Panc1 (cell line): ENCODE measurements around the gene VCP. TPM values are rescaled to one million over a fixed set of nuclear protein-coding genes. Genes with fewer than 3 reads are reported as not detected.

ENCODE experiments used
- ATAC-seq: fragments of 200-7000 bp; cut with Tn5 transposase; 2 replicates; pipeline ENCODE4 v1.9.1; 2020; ENCODE audit warnings: mild to moderate bottlenecking, moderate library complexity
- BruUV-seq: library from RNA; stranded (reverse); fragments of 400-500 nt; replicated peaks from 2 replicates; lab custom pipeline; 2021; lab: Mats Ljungman, UMichigan
- CTCF ChIA-PET: fragments of 300-600 bp; sonication (Branson Sonifier 250); formaldehyde crosslinking; loops from one replicate; lab custom pipeline; 2022; ENCODE audit warnings: antibody characterized with exemption; lab: Charles Lee
- POLR2A ChIA-PET: fragments of 300-600 bp; sonication (Branson Sonifier 250); formaldehyde crosslinking; loops from one replicate; lab custom pipeline; 2022; ENCODE audit warnings: antibody characterized with exemption; lab: Charles Lee
- DNase-seq: peaks from one replicate; pipeline ENCODE4 v3.0.0-alpha.2; 2010; ENCODE audit warnings: low read depth, low spot score
- H3K27ac ChIP-seq: 2 replicates; pipeline ENCODE4 v1.5.1; 2011; ENCODE audit warnings: mild to moderate bottlenecking, low read length, inconsistent platforms
- H3K27me3 ChIP-seq: fragments of 200-500 bp; sonication (Bioruptor generic); 2 replicates; pipeline ENCODE4 v1.6.0; 2014; ENCODE audit warnings: low read length, inconsistent platforms; ENCODE audit not compliant: control insufficient read depth, insufficient read depth
- H3K36me3 ChIP-seq: fragments of 200-500 bp; sonication (Bioruptor generic); 2 replicates; pipeline ENCODE4 v1.5.1; 2014; ENCODE audit warnings: inconsistent platforms, mild to moderate bottlenecking, low read length, moderate library complexity; ENCODE audit not compliant: control insufficient read depth, insufficient read depth
- H3K4me1 ChIP-seq: 2 replicates; pipeline ENCODE4 v1.5.1; 2011; ENCODE audit warnings: inconsistent platforms, mild to moderate bottlenecking, low read length, moderate library complexity; ENCODE audit not compliant: control insufficient read depth, insufficient read depth
- H3K4me3 ChIP-seq, 2 experiments: 2 replicates each; pipeline ENCODE4 v1.5.1; 2011 to 2012; ENCODE audit warnings: low read depth in 2 of 2, low read length in 2 of 2, mild to moderate bottlenecking in 2 of 2, inconsistent platforms in 1 of 2, moderate library complexity in 1 of 2
- H3K9me3 ChIP-seq: fragments of 200-500 bp; sonication (Bioruptor generic); 2 replicates; pipeline ENCODE4 v1.5.1; 2014; ENCODE audit warnings: low read depth, mild to moderate bottlenecking, inconsistent platforms, low read length, moderate library complexity; ENCODE audit not compliant: control insufficient read depth, insufficient read depth
- POLR2AphosphoS5 ChIP-seq: IDR thresholded peaks from 2 replicates; pipeline ENCODE4 v1.6.1; 2012; ENCODE audit warnings: mild to moderate bottlenecking, low read depth, low read length, moderate library complexity
- SIN3A ChIP-seq: IDR thresholded peaks from 2 replicates; pipeline ENCODE4 v1.6.1; 2012; ENCODE audit warnings: low read depth, mild to moderate bottlenecking, low read length, moderate library complexity, borderline replicate concordance; ENCODE audit not compliant: insufficient read depth
- TCF7L2 ChIP-seq: IDR thresholded peaks from 2 replicates; pipeline ENCODE4 v1.6.1; 2011; ENCODE audit warnings: mild to moderate bottlenecking, low read depth, low read length, inconsistent platforms
- in situ Hi-C: cut with HindIII; loops from 2 replicates; pipeline ENCODE4 v1.10.0; 2016; ENCODE audit warnings: low sequenced_read_pairs, low pct_unique_long_range_greater_than_20kb
- intact Hi-C: fragments of 100-400 bp; cut with micrococcal nuclease; formaldehyde crosslinking; loops from one replicate; pipeline ENCODE4 v1.10.0; 2022; ENCODE audit not compliant: unreplicated experiment
- total RNA-seq: library from RNA; stranded (reverse); gene quantifications from one replicate; pipeline ENCODE4 v1.2.1, GENCODE V29; 2021; ENCODE audit not compliant: unreplicated experiment
- TF ChIP-seq, protein P1 (sequence below): fragments of 450-650 bp; IDR thresholded peaks from 2 replicates; pipeline ENCODE4 v1.5.1; 2017; ENCODE audit warnings: mild to moderate bottlenecking
- TF ChIP-seq, protein P2 (sequence below), 2 experiments: IDR thresholded peaks; 2 replicates each; pipeline ENCODE4 v1.6.1; 2011 to 2012; ENCODE audit warnings: low read depth in 2 of 2, control low read depth in 1 of 2, low read length in 1 of 2, mild to moderate bottlenecking in 1 of 2, moderate library complexity in 1 of 2; ENCODE audit not compliant: insufficient read depth in 1 of 2

VCP gene
- total RNA-seq, 1 experiment from 2014 or later = 472 TPM

DNA sequence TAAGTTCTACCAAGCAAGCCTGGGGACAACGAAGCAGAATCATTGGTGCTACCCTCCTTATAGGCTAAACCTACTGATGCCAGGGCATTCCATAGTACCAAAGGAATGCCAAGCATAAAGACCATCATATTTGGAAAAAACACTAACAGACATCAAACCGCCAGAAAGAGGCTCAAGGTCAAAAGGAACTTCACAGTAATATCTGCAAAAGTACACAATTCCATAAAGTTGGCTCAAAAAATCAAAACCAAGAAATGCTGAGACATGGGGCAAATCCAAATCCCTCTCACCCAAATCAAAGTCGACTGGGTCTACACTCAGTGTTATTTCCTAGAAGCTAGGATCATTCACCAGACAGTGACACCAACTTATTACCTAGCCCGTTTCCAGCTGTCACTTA is 3.4 kb downstream of the VCP start:
- TF ChIP-seq, protein P1, sequence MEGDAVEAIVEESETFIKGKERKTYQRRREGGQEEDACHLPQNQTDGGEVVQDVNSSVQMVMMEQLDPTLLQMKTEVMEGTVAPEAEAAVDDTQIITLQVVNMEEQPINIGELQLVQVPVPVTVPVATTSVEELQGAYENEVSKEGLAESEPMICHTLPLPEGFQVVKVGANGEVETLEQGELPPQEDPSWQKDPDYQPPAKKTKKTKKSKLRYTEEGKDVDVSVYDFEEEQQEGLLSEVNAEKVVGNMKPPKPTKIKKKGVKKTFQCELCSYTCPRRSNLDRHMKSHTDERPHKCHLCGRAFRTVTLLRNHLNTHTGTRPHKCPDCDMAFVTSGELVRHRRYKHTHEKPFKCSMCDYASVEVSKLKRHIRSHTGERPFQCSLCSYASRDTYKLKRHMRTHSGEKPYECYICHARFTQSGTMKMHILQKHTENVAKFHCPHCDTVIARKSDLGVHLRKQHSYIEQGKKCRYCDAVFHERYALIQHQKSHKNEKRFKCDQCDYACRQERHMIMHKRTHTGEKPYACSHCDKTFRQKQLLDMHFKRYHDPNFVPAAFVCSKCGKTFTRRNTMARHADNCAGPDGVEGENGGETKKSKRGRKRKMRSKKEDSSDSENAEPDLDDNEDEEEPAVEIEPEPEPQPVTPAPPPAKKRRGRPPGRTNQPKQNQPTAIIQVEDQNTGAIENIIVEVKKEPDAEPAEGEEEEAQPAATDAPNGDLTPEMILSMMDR = no peak
- in situ Hi-C loops (no loop called here), intact Hi-C loops (no loop called here)
- Histone ChIP-seq H3K27me3 (no peaks in the 10 kb centered on the region), H3K4me3 (peak overlapping the region in 1 of 2 experiments; percentile 93; a peak in 1 of 4 replicates), H3K27ac (no peak overlapping the region), H3K36me3 (peaks cover 29% of the 10 kb centered on the region), H3K9me3 (no peaks in the 10 kb centered on the region), H3K4me1 (peaks cover 22% of the 10 kb centered on the region)
- POLR2A ChIA-PET = interaction anchor here (0.5 to 0.7 kb wide), 4 partner anchors 9 to 441 kb away, joined by 3 to 11 read pairs (median 6); partner anchors contain the start of gene FANCG
- CTCF ChIA-PET = interaction anchor here (0.5 kb wide), 1 partner anchor 17 kb away, joined by 3 read pairs; no protein-coding TSS in a partner anchor
- ATAC-seq = no peak
- no TSS peak for BruUV-seq
- no peak for DNase-seq

DNA sequence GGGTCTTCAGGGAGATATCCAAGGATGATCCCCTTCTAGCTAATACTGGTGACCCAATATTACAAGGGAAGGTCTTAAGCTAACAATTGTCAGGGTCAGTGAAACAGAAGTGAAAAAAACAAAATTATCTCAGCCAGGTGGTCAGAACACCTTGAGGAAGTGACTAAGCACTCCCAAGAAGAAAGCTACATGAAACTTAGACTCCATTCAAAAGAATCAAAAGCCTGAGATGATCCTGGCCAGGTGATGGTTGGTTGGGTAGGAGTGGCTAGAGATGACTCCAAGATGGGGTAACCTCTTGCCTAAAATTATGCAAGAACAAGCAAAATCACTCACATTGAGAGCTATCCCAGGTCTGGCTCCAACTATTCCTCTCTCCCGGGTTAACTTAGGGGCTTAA is 5.4 kb downstream of the VCP start:
- H3K27me3 ChIP-seq = no peaks in the 10 kb centered on the region
- no peak overlapping the region for H3K27ac ChIP-seq
- H3K4me1 ChIP-seq = peaks cover 18% of the 10 kb centered on the region
- H3K36me3 ChIP-seq = peaks cover 49% of the 10 kb centered on the region
- POLR2A ChIA-PET = interaction anchor here (0.7 kb wide), 1 partner anchor 13 kb away, joined by 4 read pairs; the partner anchor contains the start of gene FANCG
- DNase-seq (no peak), ATAC-seq (no peak)
- TF ChIP-seq, protein P1 = no peak
- TF ChIP-seq POLR2AphosphoS5 = no peak
- TF ChIP-seq SIN3A = no peak
- TF ChIP-seq TCF7L2 = no peak
- TF ChIP-seq, protein P2, sequence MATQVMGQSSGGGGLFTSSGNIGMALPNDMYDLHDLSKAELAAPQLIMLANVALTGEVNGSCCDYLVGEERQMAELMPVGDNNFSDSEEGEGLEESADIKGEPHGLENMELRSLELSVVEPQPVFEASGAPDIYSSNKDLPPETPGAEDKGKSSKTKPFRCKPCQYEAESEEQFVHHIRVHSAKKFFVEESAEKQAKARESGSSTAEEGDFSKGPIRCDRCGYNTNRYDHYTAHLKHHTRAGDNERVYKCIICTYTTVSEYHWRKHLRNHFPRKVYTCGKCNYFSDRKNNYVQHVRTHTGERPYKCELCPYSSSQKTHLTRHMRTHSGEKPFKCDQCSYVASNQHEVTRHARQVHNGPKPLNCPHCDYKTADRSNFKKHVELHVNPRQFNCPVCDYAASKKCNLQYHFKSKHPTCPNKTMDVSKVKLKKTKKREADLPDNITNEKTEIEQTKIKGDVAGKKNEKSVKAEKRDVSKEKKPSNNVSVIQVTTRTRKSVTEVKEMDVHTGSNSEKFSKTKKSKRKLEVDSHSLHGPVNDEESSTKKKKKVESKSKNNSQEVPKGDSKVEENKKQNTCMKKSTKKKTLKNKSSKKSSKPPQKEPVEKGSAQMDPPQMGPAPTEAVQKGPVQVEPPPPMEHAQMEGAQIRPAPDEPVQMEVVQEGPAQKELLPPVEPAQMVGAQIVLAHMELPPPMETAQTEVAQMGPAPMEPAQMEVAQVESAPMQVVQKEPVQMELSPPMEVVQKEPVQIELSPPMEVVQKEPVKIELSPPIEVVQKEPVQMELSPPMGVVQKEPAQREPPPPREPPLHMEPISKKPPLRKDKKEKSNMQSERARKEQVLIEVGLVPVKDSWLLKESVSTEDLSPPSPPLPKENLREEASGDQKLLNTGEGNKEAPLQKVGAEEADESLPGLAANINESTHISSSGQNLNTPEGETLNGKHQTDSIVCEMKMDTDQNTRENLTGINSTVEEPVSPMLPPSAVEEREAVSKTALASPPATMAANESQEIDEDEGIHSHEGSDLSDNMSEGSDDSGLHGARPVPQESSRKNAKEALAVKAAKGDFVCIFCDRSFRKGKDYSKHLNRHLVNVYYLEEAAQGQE (IDR thresholded peaks at IDR 0.05; ENCODE audit: insufficient read depth in 1 of 2, low read depth in 2 of 2, low read length in 1 of 2) = no peak
- intact Hi-C loops (no loop called here), in situ Hi-C loops (no loop called here)
- BruUV-seq = no TSS peak
- CTCF ChIA-PET = no interaction called here
- no peak overlapping the region for H3K4me3 ChIP-seq
- H3K9me3 ChIP-seq = no peaks in the 10 kb centered on the region
